ENCODE results near the gene PPP1R1C.

Gene PPP1R1C

DNA sequence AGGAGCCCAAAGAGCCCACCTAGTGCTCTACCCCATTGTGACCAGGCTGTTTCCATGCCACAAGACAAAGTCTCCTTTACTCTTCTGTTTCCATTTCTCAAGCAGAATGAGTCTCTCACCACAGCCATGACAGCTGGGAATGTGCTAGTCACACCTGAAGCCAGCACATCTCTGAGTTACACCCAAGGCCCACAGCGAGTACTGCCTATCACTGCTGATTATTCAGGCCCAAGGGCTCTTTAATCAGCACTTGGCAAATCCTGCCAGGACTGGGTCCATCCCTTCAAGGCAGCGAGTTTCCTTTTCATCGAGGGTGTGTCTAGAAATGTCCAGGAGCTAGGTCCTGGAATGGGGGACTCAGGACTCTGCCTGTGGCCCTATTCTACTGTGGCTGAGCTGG lies 14.6 kb upstream of the PPP1R1C start:
- DNase-seq (ENCODE audit: low read depth in 2 of 2, low spot score in 1 of 2), result no peak

GRCh38 chr2:181972431-181973170 lies 13.1 kb upstream of the PPP1R1C start:
- DNase-seq (ENCODE audit: low read depth in 2 of 2, low spot score in 1 of 2), result no peak

DNA sequence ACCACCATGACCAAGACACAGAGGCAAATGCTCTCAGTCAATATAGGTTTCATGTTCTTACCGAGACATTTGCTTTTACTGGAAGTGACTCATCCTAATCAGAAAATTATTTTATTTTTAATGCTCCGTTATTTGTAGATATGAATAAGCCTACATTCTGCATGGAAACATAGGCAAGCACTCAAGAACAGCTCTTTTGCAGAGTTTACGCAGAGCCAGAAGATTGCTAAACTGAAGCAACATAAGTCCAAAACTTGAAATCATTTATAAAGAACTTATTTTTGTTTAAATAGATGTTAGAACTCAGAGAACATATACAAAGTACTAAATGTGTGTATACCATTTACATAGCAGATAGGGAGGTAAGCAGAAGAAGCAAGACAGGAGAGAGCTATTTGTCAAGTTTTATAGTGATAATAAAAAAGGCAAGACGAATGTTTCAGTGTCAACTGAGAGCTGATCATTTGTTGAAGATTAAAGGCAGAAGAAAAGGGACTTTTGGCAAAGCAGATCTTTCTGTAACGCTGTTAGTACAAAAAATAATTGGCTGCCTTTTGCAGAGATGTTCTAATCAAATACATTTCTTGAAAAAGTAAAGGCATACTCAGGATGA lies 12.4 kb upstream of the PPP1R1C start:
- DNase-seq (ENCODE audit: low read depth in 2 of 2, low spot score in 1 of 2), result no peak

GRCh38 chr2:181977661-181978350 lies 7.8 kb upstream of the PPP1R1C start:
- no peak for DNase-seq (ENCODE audit: low read depth in 2 of 2, low spot score in 1 of 2)

DNA sequence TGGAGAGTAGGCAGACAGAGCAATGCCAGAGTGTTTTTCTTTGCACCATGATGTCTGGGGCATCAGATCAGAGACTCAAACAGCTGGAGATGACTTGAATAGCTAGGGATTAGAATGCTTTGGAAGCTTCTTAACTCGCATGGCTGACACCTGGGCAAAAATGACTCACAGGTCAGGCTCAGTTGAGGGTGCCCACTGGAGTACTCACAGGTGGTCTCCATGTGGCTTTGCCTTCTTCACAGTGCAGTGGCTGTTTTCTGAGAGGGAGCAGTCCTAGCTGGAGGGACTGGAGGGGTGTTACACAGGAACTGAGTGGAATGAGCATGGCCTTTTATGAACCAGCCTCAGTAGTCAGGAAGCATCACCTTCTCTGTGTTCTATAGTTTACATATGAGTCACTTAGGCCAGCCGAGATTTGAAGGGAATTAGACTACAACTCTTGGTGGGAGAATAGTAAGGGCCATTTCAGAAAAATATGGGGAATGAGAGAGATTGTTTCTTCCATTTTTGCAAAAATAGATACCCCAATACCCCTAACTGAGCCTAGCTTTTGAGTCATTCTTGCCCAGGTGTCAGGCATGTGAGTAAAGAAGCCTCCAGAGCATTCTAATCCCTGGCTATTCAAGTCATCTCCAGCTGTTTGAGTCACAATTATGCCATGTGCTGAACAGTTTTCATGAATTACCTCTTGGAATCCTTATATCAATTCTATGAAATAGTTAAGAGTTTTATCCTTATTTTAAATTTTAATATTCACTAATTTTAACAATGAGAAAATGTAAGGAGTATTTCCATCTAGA lies 7.1 kb upstream of the PPP1R1C start:
- no peak for DNase-seq (ENCODE audit: low read depth in 2 of 2, low spot score in 1 of 2)

- no peak for DNase-seq (ENCODE audit: low read depth in 2 of 2, low spot score in 1 of 2)
Observed at GRCh38 chr2:181984060-181984459, 1.6 kb upstream of the PPP1R1C start.

DNA sequence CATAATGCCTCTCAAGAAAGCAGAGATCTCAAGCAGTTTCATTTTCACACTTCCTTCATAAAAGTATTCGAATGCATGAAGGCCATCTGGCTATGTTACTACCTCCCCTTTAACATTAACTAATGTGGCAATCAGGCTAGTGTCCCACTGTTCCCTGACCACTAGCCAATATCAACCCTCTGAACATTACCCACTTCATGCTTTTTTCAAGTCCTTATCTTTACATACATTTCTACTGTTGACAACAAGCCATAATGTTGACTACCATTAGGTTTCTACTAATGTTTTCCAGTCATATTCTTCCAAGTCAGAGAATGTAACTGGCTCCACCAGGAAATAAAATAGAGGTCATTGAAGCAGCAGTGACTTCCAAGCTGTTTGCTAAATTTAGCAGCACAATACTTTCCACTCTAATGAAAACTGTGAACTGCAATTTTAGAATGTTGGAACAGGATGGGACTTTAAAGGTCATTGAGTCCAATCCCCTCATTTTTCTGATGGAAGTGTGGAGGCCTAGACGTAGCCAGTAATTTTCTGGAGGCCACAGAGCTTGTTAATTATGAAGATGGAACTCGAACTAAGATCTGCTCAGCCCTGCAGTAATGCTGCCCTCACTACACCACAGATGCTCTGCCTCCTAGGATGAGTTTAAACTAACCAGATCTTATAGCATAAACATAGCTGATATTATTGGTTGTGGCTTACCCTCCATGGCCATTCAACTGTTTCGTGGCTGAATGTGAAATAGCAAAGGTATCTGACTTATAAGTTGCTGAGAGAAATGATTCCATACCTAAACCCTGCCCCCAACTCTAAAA lies 630 bp upstream of the PPP1R1C start:
- DNase-seq (ENCODE audit: low read depth in 2 of 2, low spot score in 1 of 2), result no peak

GRCh38 chr2:181988154-181988924 lies 2.7 kb downstream of the PPP1R1C start:
- no peak for DNase-seq (ENCODE audit: low read depth in 2 of 2, low spot score in 1 of 2)

DNA sequence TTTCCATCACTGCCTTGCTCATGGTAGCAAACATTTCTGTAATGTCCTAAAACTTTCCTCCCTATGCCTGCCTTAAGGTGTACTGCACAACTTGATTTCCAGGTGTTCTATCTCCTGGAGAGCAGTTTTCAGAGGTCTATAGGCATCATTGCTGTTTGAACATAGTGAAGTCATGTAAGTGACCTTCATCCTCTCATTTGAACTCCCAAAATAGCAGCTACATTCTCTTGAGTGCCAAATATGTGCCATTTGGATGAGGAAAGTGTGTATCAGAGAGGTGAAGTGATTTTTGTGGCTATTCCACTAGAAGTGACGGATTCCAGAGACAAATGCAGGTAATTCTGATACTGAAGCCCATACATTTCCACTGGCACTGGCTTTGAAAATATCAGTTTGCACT lies 3.4 kb downstream of the PPP1R1C start:
- DNase-seq (ENCODE audit: low read depth in 2 of 2, low spot score in 1 of 2), result no peak

DNA sequence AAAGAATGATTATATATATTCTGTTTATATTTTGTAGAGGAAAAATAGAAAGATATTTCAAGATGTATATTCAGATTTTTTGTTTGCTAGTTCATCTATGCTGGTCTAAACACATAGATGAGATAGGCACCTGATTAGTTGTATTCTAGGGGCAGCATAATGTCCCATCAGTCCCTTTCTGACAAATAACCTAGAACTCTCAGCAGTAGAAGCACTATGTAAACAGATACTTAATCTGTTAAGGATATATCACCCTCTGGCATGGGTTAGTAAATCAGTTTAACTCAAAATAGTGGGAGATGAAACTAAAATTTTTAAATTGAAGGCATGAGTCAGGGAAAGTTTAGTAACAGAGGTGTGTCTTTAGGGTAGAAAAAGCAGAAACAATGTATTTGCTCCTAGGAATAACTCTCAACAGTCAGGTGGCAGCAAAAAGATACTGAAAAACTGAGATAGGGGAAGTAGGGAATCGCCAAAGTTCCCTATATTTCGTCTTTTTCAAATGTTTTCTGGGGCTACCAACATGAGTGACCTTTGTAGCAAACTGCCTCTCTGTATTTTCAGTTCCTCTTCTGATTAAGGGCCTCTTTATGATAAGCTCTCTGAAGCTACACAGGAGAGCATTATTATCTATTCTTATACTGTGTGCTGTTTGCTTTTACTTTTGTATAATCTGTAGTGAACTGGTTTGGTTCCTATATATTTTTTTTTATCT lies 5.7 kb downstream of the PPP1R1C start:
- DNase-seq (ENCODE audit: low read depth in 2 of 2, low spot score in 1 of 2), result no peak

GRCh38 chr2:181992776-181993175 lies 7.1 kb downstream of the PPP1R1C start:
- DNase-seq (ENCODE audit: low read depth in 2 of 2, low spot score in 1 of 2), result no peak

GRCh38 chr2:181995289-181995688 lies 9.6 kb downstream of the PPP1R1C start:
- DNase-seq (ENCODE audit: low read depth in 2 of 2, low spot score in 1 of 2), result no peak

DNA sequence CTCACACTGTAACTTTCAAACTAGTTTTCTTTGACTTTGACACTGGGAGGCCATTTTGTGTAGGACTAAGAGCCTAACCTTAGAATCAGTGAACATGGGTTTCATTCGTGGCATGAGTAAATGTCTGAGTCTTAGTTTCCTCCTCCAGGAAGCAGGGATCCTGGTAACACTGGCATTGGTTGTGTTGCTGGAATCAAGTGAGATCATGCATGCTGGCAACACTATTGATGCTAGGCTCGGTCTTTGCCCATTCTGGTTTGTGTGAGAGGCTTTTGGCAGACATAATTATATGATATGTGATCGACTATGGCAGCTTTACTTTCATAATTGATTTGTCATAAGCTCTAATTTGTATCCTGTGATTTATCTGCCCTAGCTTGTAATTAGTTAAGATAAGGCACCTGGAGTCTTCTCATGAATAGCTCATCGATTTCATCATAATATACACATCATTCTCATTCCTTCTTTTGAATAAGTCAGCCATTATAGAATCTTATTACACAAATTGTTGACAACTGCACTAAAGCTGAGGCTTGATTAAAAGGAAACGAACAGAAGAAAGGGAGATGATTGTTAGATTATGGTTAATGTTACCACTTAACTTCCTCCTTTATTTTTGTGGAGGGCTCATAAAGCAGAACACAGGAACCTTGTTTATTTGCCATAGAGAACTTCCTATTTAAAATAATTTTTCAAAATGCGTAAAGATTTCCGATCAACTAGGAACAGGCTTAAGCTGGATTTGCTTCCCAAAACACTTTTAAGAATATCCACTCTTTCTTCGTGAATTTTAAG lies 12.6 kb downstream of the PPP1R1C start:
- DNase-seq (ENCODE audit: low read depth in 2 of 2, low spot score in 1 of 2), result no peak

DNA sequence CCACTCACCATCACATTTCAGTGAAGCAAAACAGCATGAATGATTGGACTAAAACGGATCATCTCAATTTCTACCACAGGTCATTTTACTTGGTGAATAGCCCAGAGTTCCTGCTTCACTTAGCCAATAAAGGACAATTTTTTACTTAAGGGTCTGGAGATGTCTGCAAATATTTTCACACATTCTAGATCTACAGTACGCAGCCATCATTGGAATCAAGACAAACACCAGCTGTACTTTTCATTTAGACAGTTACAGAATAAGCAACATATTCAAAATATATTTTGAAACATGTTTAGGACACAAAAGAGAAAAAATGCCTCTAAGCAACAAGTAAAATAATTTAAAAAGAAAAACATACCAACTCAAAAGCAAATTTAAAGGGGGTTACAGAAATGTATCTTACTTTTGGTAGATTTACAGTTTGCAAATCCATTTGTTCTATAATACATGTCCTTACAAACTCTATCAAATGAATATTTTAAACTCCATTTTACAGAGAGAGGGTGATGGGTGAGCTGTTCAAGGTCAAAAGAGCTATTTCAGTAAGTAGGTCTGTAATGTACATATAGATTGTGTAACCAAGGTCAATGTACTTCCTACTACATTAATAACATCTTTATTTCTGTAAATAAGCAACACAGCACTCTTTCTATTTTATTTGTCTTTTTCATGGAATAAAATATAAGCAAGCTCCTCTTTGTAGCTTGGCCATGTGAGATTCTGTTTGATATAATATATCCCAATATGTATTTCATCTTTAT lies 13.4 kb downstream of the PPP1R1C start:
- DNase-seq (ENCODE audit: low read depth in 2 of 2, low spot score in 1 of 2), result no peak

- no peak for DNase-seq (ENCODE audit: low read depth in 2 of 2, low spot score in 1 of 2)
Observed at GRCh38 chr2:181999911-182000310, 14.3 kb downstream of the PPP1R1C start.

GRCh38 chr2:182004945-182005520 lies 19.4 kb downstream of the PPP1R1C start:
- no peak for DNase-seq (ENCODE audit: low read depth in 2 of 2, low spot score in 1 of 2)

- DNase-seq (ENCODE audit: low read depth in 2 of 2, low spot score in 1 of 2), result no peak
Observed at GRCh38 chr2:182006595-182007341, 21.1 kb downstream of the PPP1R1C start.

Data from stimulated activated CD8-positive, alpha-beta memory T cell treated with anti-CD3 and anti-CD28 coated beads, Interleukin-4, amount 100 ng/mL, for 1 hour (primary cell).